Neural progenitor cell (in vitro differentiated cells): ENCODE measurements around the gene JPT2. TPM values are rescaled to one million over a fixed set of nuclear protein-coding genes. Genes with fewer than 3 reads are reported as not detected.

Experiments
- DNase-seq: peaks from one replicate; pipeline ENCODE4 v3.0.0-alpha.2; 2016; ENCODE audit warnings: low spot score
- H2AFZ ChIP-seq: fragments of 200-600 bp; sonication (generic); replicated peaks from 2 replicates; pipeline ENCODE4 v1.6.1; 2016; ENCODE audit warnings: antibody characterized with exemption
- H3F3A ChIP-seq: fragments of 200-600 bp; sonication (generic); 2 replicates; pipeline ENCODE4 v1.6.1; 2016; ENCODE audit warnings: antibody characterized with exemption, low read depth
- H3K27ac ChIP-seq: fragments of 200-600 bp; sonication (generic); 2 replicates; pipeline ENCODE4 v1.5.1; 2016; ENCODE audit warnings: mild to moderate bottlenecking
- H3K27me3 ChIP-seq: fragments of 200-600 bp; sonication (generic); 2 replicates; pipeline ENCODE4 v1.6.1; 2016; ENCODE audit warnings: mild to moderate bottlenecking, moderate library complexity
- H3K36me3 ChIP-seq: fragments of 200-600 bp; sonication (generic); 2 replicates; pipeline ENCODE4 v1.5.1; 2016
- H3K4me1 ChIP-seq: fragments of 200-600 bp; sonication (generic); 2 replicates; pipeline ENCODE4 v1.6.1; 2016; ENCODE audit warnings: mixed run types
- H3K4me2 ChIP-seq: fragments of 200-600 bp; sonication (generic); 2 replicates; pipeline ENCODE4 v1.6.1; 2016
- H3K4me3 ChIP-seq: fragments of 200-600 bp; sonication (generic); 2 replicates; pipeline ENCODE4 v1.5.1; 2016
- H3K79me2 ChIP-seq: fragments of 200-600 bp; sonication (generic); 2 replicates; pipeline ENCODE4 v1.6.1; 2016; ENCODE audit warnings: low read depth
- H3K9ac ChIP-seq: fragments of 200-600 bp; sonication (generic); 2 replicates; pipeline ENCODE4 v1.6.1; 2016
- H3K9me3 ChIP-seq: fragments of 200-600 bp; sonication (generic); 2 replicates; pipeline ENCODE4 v1.5.1; 2016; ENCODE audit warnings: low read depth
- H4K20me1 ChIP-seq: fragments of 200-600 bp; sonication (generic); 2 replicates; pipeline ENCODE4 v1.6.1; 2016; ENCODE audit warnings: low read depth
- H3K27ac Mint-ChIP-seq: 3 replicates; pipeline ENCODE4 v1.8.0; 2021; ENCODE audit warnings: mixed read lengths
- H3K27me3 Mint-ChIP-seq: 2 replicates; pipeline ENCODE4 v1.8.0; 2022; ENCODE audit warnings: low read depth, mild to moderate bottlenecking, inconsistent platforms, moderate library complexity, mixed read lengths; ENCODE audit not compliant: insufficient read depth
- H3K36me3 Mint-ChIP-seq: 3 replicates; pipeline ENCODE4 v1.8.0; 2021; ENCODE audit warnings: mixed read lengths
- H3K4me1 Mint-ChIP-seq: 3 replicates; pipeline ENCODE4 v1.8.0; 2021; ENCODE audit warnings: mixed read lengths
- H3K4me3 Mint-ChIP-seq: 3 replicates; pipeline ENCODE4 v1.8.0; 2021; ENCODE audit warnings: mild to moderate bottlenecking, moderate library complexity, mixed read lengths
- H3K9me3 Mint-ChIP-seq: 3 replicates; pipeline ENCODE4 v1.8.0; 2020; ENCODE audit warnings: mixed read lengths
- CTCF ChIP-seq: fragments of 200-600 bp; sonication (generic); IDR thresholded peaks from 2 replicates; pipeline ENCODE4 v1.5.1; 2017; ENCODE audit warnings: antibody characterized with exemption, mild to moderate bottlenecking
- EZH2 ChIP-seq: fragments of 200-600 bp; sonication (generic); IDR thresholded peaks from 2 replicates; pipeline ENCODE4 v1.6.1; 2017; ENCODE audit warnings: antibody characterized with exemption, mild to moderate bottlenecking, moderate library complexity
- EZH2phosphoT487 ChIP-seq: fragments of 200-600 bp; sonication (generic); IDR thresholded peaks from 2 replicates; pipeline ENCODE4 v1.6.1; 2017; ENCODE audit warnings: antibody characterized with exemption
- total RNA-seq: library from RNA; depleted of rRNA; stranded (reverse); fragments of >200 nt; gene quantifications from 2 replicates; pipeline ENCODE4 v1.2.3, GENCODE V29; 2015; ENCODE audit warnings: low replicate concordance

Gene JPT2
- total RNA-seq, 1 donor from 2014 or later: 187 TPM

- H3K36me3 ChIP-seq: peaks cover 5% of the 10 kb centered on the region
Measured at GRCh38 chr16:1687427-1688316, 9.6 kb downstream of the JPT2 start.

GRCh38 chr16:1688807-1689560 is 10.9 kb downstream of the JPT2 start:
- Mint-ChIP-seq H3K4me3 (no peak overlapping the region), H3K36me3 (peaks cover 48% of the 10 kb centered on the region), H3K27me3 (peaks cover 5% of the 10 kb centered on the region), H3K27ac (no peak overlapping the region), H3K4me1 (no peaks in the 10 kb centered on the region), H3K9me3 (no peaks in the 10 kb centered on the region)
- DNase-seq: no peak
- H3K36me3 ChIP-seq: peaks cover 8% of the 10 kb centered on the region
- H3K9me3 ChIP-seq: no peaks in the 10 kb centered on the region
- no peak overlapping the region for H3K4me3 ChIP-seq
- TF ChIP-seq EZH2phosphoT487 (no peak), CTCF (no peak), EZH2 (no peak)
- no peak overlapping the region for H3K4me2 ChIP-seq
- H3K27ac ChIP-seq: no peak overlapping the region
- H2AFZ ChIP-seq: no peak overlapping the region
- H3K27me3 ChIP-seq: no peaks in the 10 kb centered on the region
- H3K79me2 ChIP-seq: peaks cover 99% of the 10 kb centered on the region
- no peaks in the 10 kb centered on the region for H3K4me1 ChIP-seq
- H3K9ac ChIP-seq: no peak overlapping the region
- no peaks in the 10 kb centered on the region for H3F3A ChIP-seq
- H4K20me1 ChIP-seq: peaks cover 97% of the 10 kb centered on the region

More at GRCh38 chr16:1687427-1688316, 9.6 kb downstream of the JPT2 start:
- H3K27me3 Mint-ChIP-seq: peaks cover 6% of the 10 kb centered on the region
- Histone ChIP-seq H3K27me3 (no peaks in the 10 kb centered on the region), H3K4me2 (no peak overlapping the region), H3K27ac (no peak overlapping the region), H3K4me3 (no peak overlapping the region), H2AFZ (no peak overlapping the region), H3K4me1 (no peaks in the 10 kb centered on the region), H3K9ac (no peak overlapping the region), H3K9me3 (no peaks in the 10 kb centered on the region), H4K20me1 (peaks cover 98% of the 10 kb centered on the region), H3K79me2 (peaks cover 99% of the 10 kb centered on the region), H3F3A (no peaks in the 10 kb centered on the region)
- no peak overlapping the region for H3K27ac Mint-ChIP-seq
- no peak overlapping the region for H3K4me3 Mint-ChIP-seq
- DNase-seq: no peak
- TF ChIP-seq CTCF (no peak), EZH2 (no peak)
- no peaks in the 10 kb centered on the region for H3K4me1 Mint-ChIP-seq
- no peaks in the 10 kb centered on the region for H3K9me3 Mint-ChIP-seq
- H3K36me3 Mint-ChIP-seq: peaks cover 43% of the 10 kb centered on the region

GRCh38 chr16:1689853-1690252 is 11.8 kb downstream of the JPT2 start:
- Histone ChIP-seq H3K27ac (no peak overlapping the region), H3K79me2 (peaks cover 99% of the 10 kb centered on the region), H4K20me1 (peaks cover 93% of the 10 kb centered on the region), H3F3A (no peaks in the 10 kb centered on the region), H3K27me3 (no peaks in the 10 kb centered on the region), H3K9me3 (no peaks in the 10 kb centered on the region), H3K9ac (no peak overlapping the region), H3K4me1 (no peaks in the 10 kb centered on the region), H3K36me3 (peaks cover 8% of the 10 kb centered on the region), H3K4me2 (no peak overlapping the region), H2AFZ (no peak overlapping the region), H3K4me3 (no peak overlapping the region)
- no peaks in the 10 kb centered on the region for H3K4me1 Mint-ChIP-seq
- DNase-seq: no peak
- H3K36me3 Mint-ChIP-seq: peaks cover 56% of the 10 kb centered on the region
- no peak overlapping the region for H3K27ac Mint-ChIP-seq
- no peaks in the 10 kb centered on the region for H3K9me3 Mint-ChIP-seq
- TF ChIP-seq EZH2: no peak
- no peak for TF ChIP-seq CTCF
- H3K27me3 Mint-ChIP-seq: peaks cover 5% of the 10 kb centered on the region
- H3K4me3 Mint-ChIP-seq: no peak overlapping the region
